BJ (cell line): ENCODE measurements around the gene NF2. TPM values are rescaled to one million over a fixed set of nuclear protein-coding genes. Genes with fewer than 3 reads are reported as not detected.
A peak's percentile ranks its signal among the peaks of the same experiment; 100 is the strongest.

Experiments used
- CTCF ChIA-PET: fragments of 350-600 bp; formaldehyde crosslinking; extraction: SDS; loops from one replicate; lab custom pipeline; 2021; ENCODE audit warnings: antibody characterized with exemption, inconsistent platforms; lab: Yijun Ruan, JAX
- POLR2A ChIA-PET: fragments of 300-600 bp; sonication (Branson Sonifier 250); formaldehyde crosslinking; extraction: SDS; loops from one replicate; lab custom pipeline; 2021; ENCODE audit warnings: antibody characterized with exemption; lab: Charles Lee
- DNase-seq: peaks from one replicate; pipeline ENCODE4 v3.0.0-alpha.2; 2011; ENCODE audit warnings: low read depth
- H3K27me3 ChIP-seq: 2 replicates; pipeline ENCODE4 v1.6.0; 2011; ENCODE audit warnings: low read length; ENCODE audit not compliant: control insufficient read depth, insufficient read depth
- H3K36me3 ChIP-seq: 2 replicates; pipeline ENCODE4 v1.5.1; 2011; ENCODE audit warnings: low read length; ENCODE audit not compliant: control insufficient read depth, insufficient read depth
- H3K4me3 ChIP-seq: 2 replicates; pipeline ENCODE4 v1.5.1; 2011; ENCODE audit warnings: low read depth, mild to moderate bottlenecking, control low read depth, low read length
- polyA minus RNA-seq: library from RNA; depleted of rRNA, polyadenylated mRNA; stranded (reverse); fragments of >200 nt; gene quantifications from 2 replicates; pipeline ENCODE4 v1.2.3, GENCODE V29; 2011; rRNA and poly(A)+ RNA removed
- polyA plus RNA-seq: library from polyadenylated mRNA; depleted of rRNA; stranded (reverse); fragments of >200 nt; gene quantifications from 2 replicates; pipeline ENCODE4 v1.2.3, GENCODE V29; 2011; rRNA removed
- TF ChIP-seq, protein P1 (sequence below): IDR thresholded peaks from 2 replicates; pipeline ENCODE4 v1.5.1; 2011; ENCODE audit warnings: low read depth, mild to moderate bottlenecking, control low read depth, inconsistent platforms, low read length, moderate library complexity; ENCODE audit not compliant: insufficient read depth

The NF2 gene
- polyA plus RNA-seq (36.0 and 41.9 TPM in 2 replicates), polyA minus RNA-seq (58.9 and 59.5 TPM in 2 replicates)

DNA sequence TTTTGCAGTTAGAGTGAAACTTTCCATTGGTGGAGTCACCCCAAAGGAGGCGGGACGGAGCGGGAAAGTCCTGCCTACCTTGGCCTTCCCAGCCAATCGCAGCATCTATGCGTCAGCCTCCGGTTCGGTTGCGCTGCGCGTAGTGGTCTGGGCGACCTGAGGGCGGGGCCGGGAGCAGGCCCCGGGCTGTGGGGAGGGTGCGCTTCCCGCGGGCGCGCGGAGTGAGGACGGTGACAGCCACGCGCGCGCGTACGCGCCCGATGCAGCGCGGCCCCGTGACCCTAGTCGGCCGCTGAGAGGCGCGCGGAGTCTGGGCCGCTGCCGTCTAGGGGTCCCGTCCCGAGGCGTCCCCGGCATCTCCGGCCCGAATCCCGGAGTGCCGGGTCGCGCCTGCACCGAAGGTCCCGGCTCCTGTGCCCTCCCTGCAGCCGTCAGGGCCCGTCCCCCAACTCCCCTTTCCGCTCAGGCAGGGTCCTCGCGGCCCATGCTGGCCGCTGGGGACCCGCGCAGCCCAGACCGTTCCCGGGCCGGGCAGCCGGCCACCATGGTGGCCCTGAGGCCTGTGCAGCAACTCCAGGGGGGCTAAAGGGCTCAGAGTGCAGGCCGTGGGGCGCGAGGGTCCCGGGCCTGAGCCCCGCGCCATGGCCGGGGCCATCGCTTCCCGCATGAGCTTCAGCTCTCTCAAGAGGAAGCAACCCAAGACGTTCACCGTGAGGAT is at the start of gene NF2:
NF2 (plus strand) TSS at position 276 of the 718 bp plus-strand sequence; CDS start at position 642, 366 bp downstream.
- 0 out of 2 replicates have a peak, but pooled peaks cover 1% of the 10 kb centered on the region for H3K36me3 ChIP-seq
- TF ChIP-seq, protein P1, sequence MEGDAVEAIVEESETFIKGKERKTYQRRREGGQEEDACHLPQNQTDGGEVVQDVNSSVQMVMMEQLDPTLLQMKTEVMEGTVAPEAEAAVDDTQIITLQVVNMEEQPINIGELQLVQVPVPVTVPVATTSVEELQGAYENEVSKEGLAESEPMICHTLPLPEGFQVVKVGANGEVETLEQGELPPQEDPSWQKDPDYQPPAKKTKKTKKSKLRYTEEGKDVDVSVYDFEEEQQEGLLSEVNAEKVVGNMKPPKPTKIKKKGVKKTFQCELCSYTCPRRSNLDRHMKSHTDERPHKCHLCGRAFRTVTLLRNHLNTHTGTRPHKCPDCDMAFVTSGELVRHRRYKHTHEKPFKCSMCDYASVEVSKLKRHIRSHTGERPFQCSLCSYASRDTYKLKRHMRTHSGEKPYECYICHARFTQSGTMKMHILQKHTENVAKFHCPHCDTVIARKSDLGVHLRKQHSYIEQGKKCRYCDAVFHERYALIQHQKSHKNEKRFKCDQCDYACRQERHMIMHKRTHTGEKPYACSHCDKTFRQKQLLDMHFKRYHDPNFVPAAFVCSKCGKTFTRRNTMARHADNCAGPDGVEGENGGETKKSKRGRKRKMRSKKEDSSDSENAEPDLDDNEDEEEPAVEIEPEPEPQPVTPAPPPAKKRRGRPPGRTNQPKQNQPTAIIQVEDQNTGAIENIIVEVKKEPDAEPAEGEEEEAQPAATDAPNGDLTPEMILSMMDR = no peak
- peak; percentile 97 for DNase-seq
- no peaks in the 10 kb centered on the region for H3K27me3 ChIP-seq
- ChIA-PET POLR2A (no interaction called here), CTCF (interaction anchor here (1.2 to 4.2 kb wide), 3 partner anchors 8 to 23 kb away, joined by 3 to 24 read pairs (median 17); no protein-coding TSS in a partner anchor)
- H3K4me3 ChIP-seq = peak within 1 kb of the TSS; percentile 85

DNA sequence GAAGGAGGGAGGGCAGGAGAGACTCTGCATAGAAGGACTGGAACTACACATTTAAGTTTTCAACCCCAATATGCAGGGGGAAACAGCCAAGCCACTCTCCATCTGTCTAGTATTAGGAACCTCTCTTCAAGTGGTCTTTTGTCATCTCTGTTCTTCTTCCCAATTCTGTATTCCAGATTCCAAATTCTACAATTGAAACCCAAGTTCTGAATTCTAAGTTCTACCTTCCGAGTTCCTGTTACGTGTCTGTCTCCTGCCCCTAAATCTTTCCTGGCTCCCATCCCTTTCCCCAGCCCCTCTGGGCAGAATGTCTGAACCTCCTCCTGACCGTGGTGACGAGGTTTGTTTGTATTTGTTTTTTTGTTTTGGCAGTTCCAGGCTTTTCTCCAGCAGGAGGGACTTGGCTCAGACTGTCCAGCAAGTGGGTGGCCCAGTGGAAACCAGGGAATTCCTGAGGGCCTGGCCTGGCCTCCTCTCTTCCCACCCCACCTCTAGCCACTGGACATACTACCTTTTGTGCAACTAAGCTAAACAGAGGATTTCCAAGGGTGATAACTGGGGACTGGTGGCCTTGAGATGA is 48.3 kb upstream of the NF2 start:
- no peak overlapping the region for H3K4me3 ChIP-seq
- TF ChIP-seq, protein P1 = no peak
- CTCF ChIA-PET = interaction anchor here (2.0 kb wide), 1 partner anchor 10 kb away, joined by 18 read pairs; no protein-coding TSS in a partner anchor
- POLR2A ChIA-PET = no interaction called here
- peaks cover 17% of the 10 kb centered on the region for H3K36me3 ChIP-seq
- DNase-seq = peak; percentile 2
- no peaks in the 10 kb centered on the region for H3K27me3 ChIP-seq

DNA sequence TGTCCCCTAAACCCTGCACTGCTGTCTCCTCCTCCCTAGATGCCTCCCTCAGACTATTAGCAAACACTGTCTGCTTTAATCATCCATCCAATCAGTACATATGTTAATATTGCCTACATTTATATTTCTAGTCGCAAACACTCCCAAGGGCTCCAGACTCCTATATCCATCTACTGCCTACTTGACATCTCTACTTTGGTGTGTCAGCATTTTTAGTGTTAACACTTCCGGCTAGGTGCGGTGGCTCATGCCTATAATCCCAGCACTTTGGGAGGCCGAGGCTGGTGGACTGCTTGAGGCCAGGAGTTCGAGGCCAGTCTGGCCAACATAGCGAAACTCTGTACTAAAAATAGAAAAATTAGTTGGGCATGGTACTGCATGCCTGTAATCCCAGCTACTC is 44.4 kb upstream of the NF2 start:
- DNase-seq = no peak
- Histone ChIP-seq H3K4me3 (no peak overlapping the region), H3K36me3 (peaks cover 28% of the 10 kb centered on the region), H3K27me3 (no peaks in the 10 kb centered on the region)
- CTCF ChIA-PET = no interaction called here
- POLR2A ChIA-PET = interaction anchor here (0.6 kb wide), 1 partner anchor 445 kb away, joined by 3 read pairs; no protein-coding TSS in a partner anchor
- TF ChIP-seq, protein P1 = no peak

DNA sequence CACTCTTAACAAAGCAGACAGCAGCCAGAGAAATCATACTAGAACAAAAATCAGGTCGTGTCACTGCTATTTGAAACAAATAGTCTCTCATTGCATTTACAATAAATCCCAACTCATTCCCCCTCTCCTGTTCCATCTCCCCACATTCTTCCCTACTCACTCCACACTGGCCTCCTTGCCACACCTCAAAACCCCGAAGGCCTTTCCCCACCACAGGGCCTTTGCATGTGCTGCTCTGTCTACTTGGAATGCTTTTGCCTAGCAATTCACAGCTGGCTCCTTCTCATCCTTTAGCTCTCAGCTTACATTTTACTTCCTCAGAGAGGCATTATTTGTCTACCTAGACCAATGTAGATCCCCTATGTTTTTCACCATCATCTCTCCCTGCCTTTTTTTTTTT is 43.6 kb upstream of the NF2 start:
- POLR2A ChIA-PET = no interaction called here
- TF ChIP-seq, protein P1 = no peak
- CTCF ChIA-PET = interaction anchor here (0.6 kb wide), 1 partner anchor 71 kb away, joined by 3 read pairs; no protein-coding TSS in a partner anchor
- H3K36me3 ChIP-seq = peaks cover 28% of the 10 kb centered on the region
- H3K4me3 ChIP-seq = no peak overlapping the region
- H3K27me3 ChIP-seq = no peaks in the 10 kb centered on the region
- no peak for DNase-seq
